WERI-Rb-1 (cell line): ENCODE results near the gene INMT.

ENCODE experiments used
- DNase-seq: peaks from one replicate; pipeline ENCODE4 v3.0.0-alpha.2; 2020
- H3K27ac ChIP-seq: fragments of 250-450 bp; sonication (Bioruptor Pico); 2 replicates; pipeline ENCODE4 v1.5.1; 2020; ENCODE audit warnings: mild to moderate bottlenecking, moderate library complexity
- H3K27me3 ChIP-seq: fragments of 250-450 bp; sonication (Bioruptor Pico); 2 replicates; pipeline ENCODE4 v1.5.1; 2021; ENCODE audit warnings: mild to moderate bottlenecking, low read depth, moderate library complexity; ENCODE audit not compliant: insufficient read depth, severe bottlenecking
- H3K36me3 ChIP-seq: fragments of 250-450 bp; sonication (Bioruptor Pico); 2 replicates; pipeline ENCODE4 v1.5.1; 2020; ENCODE audit warnings: mild to moderate bottlenecking, moderate library complexity
- H3K4me3 ChIP-seq: 2 replicates; pipeline ENCODE4 v1.5.1; 2011; ENCODE audit warnings: low read depth, mild to moderate bottlenecking, control low read depth, low read length
- H3K9me3 ChIP-seq: fragments of 250-450 bp; sonication (Bioruptor Pico); 2 replicates; pipeline ENCODE4 v1.5.1; 2021; ENCODE audit warnings: mild to moderate bottlenecking, moderate library complexity; ENCODE audit not compliant: severe bottlenecking
- TF ChIP-seq, protein P1 (sequence below): IDR thresholded peaks from 2 replicates; pipeline ENCODE4 v1.5.1; 2011; ENCODE audit warnings: low read depth, mild to moderate bottlenecking, control low read depth, inconsistent platforms, low read length

INMT gene

GRCh38 chr7:30772984-30773383 lies 21.0 kb downstream of the INMT start:
- Histone ChIP-seq H3K27ac (no peak overlapping the region), H3K4me3 (no peak overlapping the region), H3K36me3 (no peaks in the 10 kb centered on the region), H3K27me3 (no peaks in the 10 kb centered on the region), H3K9me3 (no peaks in the 10 kb centered on the region)
- no peak for DNase-seq
- TF ChIP-seq, protein P1, sequence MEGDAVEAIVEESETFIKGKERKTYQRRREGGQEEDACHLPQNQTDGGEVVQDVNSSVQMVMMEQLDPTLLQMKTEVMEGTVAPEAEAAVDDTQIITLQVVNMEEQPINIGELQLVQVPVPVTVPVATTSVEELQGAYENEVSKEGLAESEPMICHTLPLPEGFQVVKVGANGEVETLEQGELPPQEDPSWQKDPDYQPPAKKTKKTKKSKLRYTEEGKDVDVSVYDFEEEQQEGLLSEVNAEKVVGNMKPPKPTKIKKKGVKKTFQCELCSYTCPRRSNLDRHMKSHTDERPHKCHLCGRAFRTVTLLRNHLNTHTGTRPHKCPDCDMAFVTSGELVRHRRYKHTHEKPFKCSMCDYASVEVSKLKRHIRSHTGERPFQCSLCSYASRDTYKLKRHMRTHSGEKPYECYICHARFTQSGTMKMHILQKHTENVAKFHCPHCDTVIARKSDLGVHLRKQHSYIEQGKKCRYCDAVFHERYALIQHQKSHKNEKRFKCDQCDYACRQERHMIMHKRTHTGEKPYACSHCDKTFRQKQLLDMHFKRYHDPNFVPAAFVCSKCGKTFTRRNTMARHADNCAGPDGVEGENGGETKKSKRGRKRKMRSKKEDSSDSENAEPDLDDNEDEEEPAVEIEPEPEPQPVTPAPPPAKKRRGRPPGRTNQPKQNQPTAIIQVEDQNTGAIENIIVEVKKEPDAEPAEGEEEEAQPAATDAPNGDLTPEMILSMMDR, result no peak

GRCh38 chr7:30775992-30776391 lies 24.1 kb downstream of the INMT start:
- Histone ChIP-seq H3K27ac (no peak overlapping the region), H3K27me3 (no peaks in the 10 kb centered on the region), H3K9me3 (no peaks in the 10 kb centered on the region), H3K4me3 (no peak overlapping the region), H3K36me3 (no peaks in the 10 kb centered on the region)
- DNase-seq, result no peak
- TF ChIP-seq, protein P1, result no peak

- Histone ChIP-seq H3K36me3 (no peaks in the 10 kb centered on the region; the same call in 1 of the 2 replicates), H3K9me3 (no peaks in the 10 kb centered on the region), H3K4me3 (no peak overlapping the region), H3K27me3 (no peaks in the 10 kb centered on the region), H3K27ac (no peak overlapping the region)
- TF ChIP-seq, protein P1, result no peak
- DNase-seq, result no peak
Measured at GRCh38 chr7:30776971-30777370, 25.0 kb downstream of the INMT start.

DNA sequence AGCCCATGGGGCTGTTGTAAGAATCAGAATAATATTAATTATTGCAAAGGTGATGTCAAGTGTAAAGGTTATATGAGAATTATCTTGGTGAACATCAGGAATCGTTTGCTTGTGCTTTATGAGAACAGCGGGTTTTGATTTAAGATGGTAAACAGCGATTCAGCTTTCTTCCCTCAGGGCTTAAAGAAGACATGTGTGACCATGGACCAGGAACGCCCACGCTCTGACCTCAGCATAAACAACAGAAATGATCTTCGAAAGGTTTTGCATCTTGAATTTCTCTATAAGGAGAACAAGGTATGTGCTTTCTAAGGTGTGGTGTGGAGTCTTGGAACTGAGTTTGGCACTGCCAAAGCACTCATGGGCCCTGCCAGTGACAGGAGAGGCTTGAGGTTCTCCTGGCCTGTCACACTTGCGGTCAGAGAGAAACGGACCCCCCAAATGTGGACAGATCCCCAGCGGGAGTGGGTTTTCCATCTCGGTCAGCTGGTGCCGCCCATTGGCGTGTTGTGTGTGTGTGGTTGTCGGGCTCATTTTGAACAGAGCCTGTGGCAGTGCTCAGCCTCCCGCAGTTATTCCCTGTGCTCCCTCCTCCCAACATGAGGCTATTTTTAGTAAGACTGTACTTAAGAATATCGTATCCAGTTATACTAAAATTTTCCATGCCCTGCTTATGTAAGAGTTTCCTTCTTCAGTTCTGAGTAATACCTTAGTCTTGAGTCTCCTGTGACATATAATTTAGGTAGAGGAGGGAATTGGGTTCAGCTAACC lies 26.5 kb downstream of the INMT start:
- H3K36me3 ChIP-seq, result peaks cover 3% of the 10 kb centered on the region; the same call in 1 of the 2 replicates
- H3K27me3 ChIP-seq, result no peaks in the 10 kb centered on the region
- DNase-seq, result no peak
- TF ChIP-seq, protein P1, result no peak
- H3K4me3 ChIP-seq, result no peak overlapping the region
- H3K27ac ChIP-seq, result no peak overlapping the region
- no peaks in the 10 kb centered on the region for H3K9me3 ChIP-seq

DNA sequence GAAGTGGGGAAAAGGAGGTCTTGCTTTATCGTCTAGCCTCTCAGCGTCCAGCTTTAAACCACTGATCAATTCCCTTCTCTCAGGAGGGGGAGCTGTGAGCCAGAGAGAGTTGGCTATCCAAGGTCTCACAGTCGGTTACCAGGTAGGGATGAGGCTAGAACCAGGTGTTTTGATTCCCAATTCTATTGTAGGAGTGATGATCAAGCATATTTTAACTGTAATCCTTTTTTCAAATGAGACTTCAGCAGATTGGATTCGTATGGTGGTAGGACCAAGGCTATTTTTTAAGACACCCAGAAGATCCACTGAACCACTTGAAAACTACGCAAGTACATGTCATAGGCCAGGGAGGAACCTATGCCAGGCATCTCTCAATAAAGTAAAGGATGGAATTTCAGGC lies 27.6 kb downstream of the INMT start:
- Histone ChIP-seq H3K27me3 (no peaks in the 10 kb centered on the region), H3K9me3 (no peaks in the 10 kb centered on the region), H3K36me3 (peaks cover 3% of the 10 kb centered on the region; the same call in 1 of the 2 replicates), H3K27ac (no peak overlapping the region), H3K4me3 (no peak overlapping the region)
- no peak for DNase-seq
- TF ChIP-seq, protein P1, result no peak

DNA sequence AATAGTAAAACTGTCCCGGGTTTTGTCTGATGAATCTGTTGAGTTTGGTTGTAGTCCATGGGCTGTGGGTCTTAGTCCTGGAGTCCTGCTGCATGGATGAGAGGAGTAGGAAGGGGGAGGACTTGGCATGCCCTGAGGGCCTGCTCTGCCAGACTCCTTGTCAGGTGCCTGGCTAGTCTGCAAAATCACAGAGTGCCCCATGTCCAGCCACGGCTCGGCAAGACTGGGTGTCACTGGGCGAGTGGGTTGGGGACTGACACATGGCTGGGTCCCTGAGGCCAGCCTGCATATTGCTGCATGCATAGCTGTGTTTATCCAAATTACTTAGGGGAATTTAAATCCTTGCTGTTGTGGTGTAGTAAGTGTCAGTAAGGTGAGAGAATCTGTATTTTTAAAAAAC lies 29.0 kb downstream of the INMT start:
- no peak for DNase-seq
- Histone ChIP-seq H3K27me3 (no peaks in the 10 kb centered on the region), H3K36me3 (peaks cover 3% of the 10 kb centered on the region; the same call in 1 of the 2 replicates), H3K4me3 (no peak overlapping the region), H3K9me3 (no peaks in the 10 kb centered on the region), H3K27ac (no peak overlapping the region)
- TF ChIP-seq, protein P1, result no peak
